Loucy (cell line): Measurements from ENCODE around the gene CH25H.
A peak's percentile ranks its signal among the peaks of the same experiment; 100 is the strongest.

ENCODE experiments used
- H2AFZ ChIP-seq: fragments of 200-600 bp; sonication (generic); 2 replicates; pipeline ENCODE4 v1.6.0; 2016; ENCODE audit warnings: antibody characterized with exemption, mild to moderate bottlenecking, low read length, moderate library complexity
- H3F3A ChIP-seq: fragments of 200-600 bp; 2 replicates; pipeline ENCODE4 v1.6.0; 2016; ENCODE audit warnings: antibody characterized with exemption, low read depth, mild to moderate bottlenecking
- H3K27me3 ChIP-seq: fragments of 200-600 bp; sonication (generic); 2 replicates; pipeline ENCODE4 v1.6.1; 2014; ENCODE audit warnings: low read length, mild to moderate bottlenecking; ENCODE audit not compliant: insufficient read depth, poor library complexity, severe bottlenecking
- H3K36me3 ChIP-seq: fragments of 200-600 bp; sonication (generic); 2 replicates; pipeline ENCODE4 v1.6.1; 2016; ENCODE audit warnings: low read length; ENCODE audit not compliant: insufficient read depth
- H3K4me1 ChIP-seq: fragments of 200-600 bp; sonication (generic); 2 replicates; pipeline ENCODE4 v1.5.1; 2014; ENCODE audit warnings: low read length, mild to moderate bottlenecking; ENCODE audit not compliant: insufficient read depth, poor library complexity, severe bottlenecking
- H3K4me2 ChIP-seq: fragments of 200-600 bp; sonication (generic); 2 replicates; pipeline ENCODE4 v1.6.0; 2014; ENCODE audit warnings: antibody characterized with exemption, low read length, low read depth, mild to moderate bottlenecking; ENCODE audit not compliant: poor library complexity, severe bottlenecking
- H3K4me3 ChIP-seq: fragments of 200-600 bp; sonication (generic); 2 replicates; pipeline ENCODE4 v1.5.1; 2014; ENCODE audit warnings: low read length, mild to moderate bottlenecking, mixed read lengths; ENCODE audit not compliant: poor library complexity, severe bottlenecking
- H3K79me2 ChIP-seq: fragments of 200-600 bp; sonication (generic); 2 replicates; pipeline ENCODE4 v1.6.1; 2014; ENCODE audit warnings: low read length; ENCODE audit not compliant: insufficient read depth
- H3K9ac ChIP-seq: fragments of 200-600 bp; sonication (generic); 2 replicates; pipeline ENCODE4 v1.6.0; 2014; ENCODE audit warnings: mild to moderate bottlenecking, low read depth, low read length, moderate library complexity; ENCODE audit not compliant: poor library complexity, severe bottlenecking
- H3K9me2 ChIP-seq: fragments of 200-600 bp; sonication (generic); replicated peaks from 2 replicates; pipeline ENCODE4 v1.6.1; 2016; ENCODE audit warnings: low read depth, low read length, mixed read lengths
- H3K9me3 ChIP-seq: fragments of 200-600 bp; sonication (generic); 2 replicates; pipeline ENCODE4 v1.6.1; 2014; ENCODE audit warnings: mild to moderate bottlenecking, antibody characterized with exemption, low read length, low read depth; ENCODE audit not compliant: insufficient read depth
- H4K20me1 ChIP-seq: fragments of 200-600 bp; sonication (generic); 2 replicates; pipeline ENCODE4 v1.6.0; 2014; ENCODE audit warnings: antibody characterized with exemption, low read length, mild to moderate bottlenecking; ENCODE audit not compliant: insufficient read depth, poor library complexity, severe bottlenecking
- EZH2phosphoT487 ChIP-seq: fragments of 200-600 bp; IDR thresholded peaks from 2 replicates; pipeline ENCODE4 v1.6.1; 2018; ENCODE audit warnings: antibody characterized with exemption, mild to moderate bottlenecking, moderate library complexity, borderline replicate concordance
- TF ChIP-seq, protein P1 (sequence below): fragments of 200-600 bp; sonication (generic); conservative IDR thresholded peaks from 2 replicates; pipeline ENCODE4 v1.5.1; 2014; ENCODE audit warnings: mild to moderate bottlenecking, antibody characterized with exemption, low read length

CH25H gene

DNA sequence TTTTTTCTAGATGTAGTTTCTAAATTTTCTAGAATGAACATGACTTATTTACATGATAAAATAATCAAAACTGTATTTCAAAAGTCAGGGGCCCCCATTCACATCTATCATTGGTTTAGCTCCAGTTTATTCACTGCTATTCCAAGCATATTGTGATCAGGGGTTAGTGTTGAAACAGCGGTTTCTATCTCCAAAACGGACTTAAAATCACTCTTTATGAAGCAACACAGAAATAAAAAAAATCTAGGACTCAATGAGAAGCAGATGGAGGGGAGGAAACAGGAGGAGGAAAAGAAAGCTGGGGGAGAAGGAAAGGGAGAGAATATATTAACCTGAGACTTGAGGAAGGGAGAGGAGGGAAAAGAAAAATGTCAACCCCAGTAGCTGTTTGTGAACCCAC, 14.8 kb upstream of the CH25H start:
- no peaks in the 10 kb centered on the region for H3F3A ChIP-seq
- no peaks in the 10 kb centered on the region for H3K27me3 ChIP-seq
- peaks cover 3% of the 10 kb centered on the region; the same call in 1 of the 2 replicates for H3K36me3 ChIP-seq
- H3K9me3 ChIP-seq, result no peaks in the 10 kb centered on the region
- TF ChIP-seq EZH2phosphoT487, result no peak
- TF ChIP-seq, protein P1, sequence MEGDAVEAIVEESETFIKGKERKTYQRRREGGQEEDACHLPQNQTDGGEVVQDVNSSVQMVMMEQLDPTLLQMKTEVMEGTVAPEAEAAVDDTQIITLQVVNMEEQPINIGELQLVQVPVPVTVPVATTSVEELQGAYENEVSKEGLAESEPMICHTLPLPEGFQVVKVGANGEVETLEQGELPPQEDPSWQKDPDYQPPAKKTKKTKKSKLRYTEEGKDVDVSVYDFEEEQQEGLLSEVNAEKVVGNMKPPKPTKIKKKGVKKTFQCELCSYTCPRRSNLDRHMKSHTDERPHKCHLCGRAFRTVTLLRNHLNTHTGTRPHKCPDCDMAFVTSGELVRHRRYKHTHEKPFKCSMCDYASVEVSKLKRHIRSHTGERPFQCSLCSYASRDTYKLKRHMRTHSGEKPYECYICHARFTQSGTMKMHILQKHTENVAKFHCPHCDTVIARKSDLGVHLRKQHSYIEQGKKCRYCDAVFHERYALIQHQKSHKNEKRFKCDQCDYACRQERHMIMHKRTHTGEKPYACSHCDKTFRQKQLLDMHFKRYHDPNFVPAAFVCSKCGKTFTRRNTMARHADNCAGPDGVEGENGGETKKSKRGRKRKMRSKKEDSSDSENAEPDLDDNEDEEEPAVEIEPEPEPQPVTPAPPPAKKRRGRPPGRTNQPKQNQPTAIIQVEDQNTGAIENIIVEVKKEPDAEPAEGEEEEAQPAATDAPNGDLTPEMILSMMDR, result no peak
- no peak overlapping the region for H3K4me3 ChIP-seq
- no peak overlapping the region for H3K4me2 ChIP-seq
- no peak overlapping the region for H2AFZ ChIP-seq
- no peaks in the 10 kb centered on the region for H4K20me1 ChIP-seq
- H3K9me2 ChIP-seq, result no peaks in the 10 kb centered on the region
- no peaks in the 10 kb centered on the region for H3K79me2 ChIP-seq
- H3K9ac ChIP-seq, result no peak overlapping the region
- H3K4me1 ChIP-seq, result peaks cover 12% of the 10 kb centered on the region

DNA sequence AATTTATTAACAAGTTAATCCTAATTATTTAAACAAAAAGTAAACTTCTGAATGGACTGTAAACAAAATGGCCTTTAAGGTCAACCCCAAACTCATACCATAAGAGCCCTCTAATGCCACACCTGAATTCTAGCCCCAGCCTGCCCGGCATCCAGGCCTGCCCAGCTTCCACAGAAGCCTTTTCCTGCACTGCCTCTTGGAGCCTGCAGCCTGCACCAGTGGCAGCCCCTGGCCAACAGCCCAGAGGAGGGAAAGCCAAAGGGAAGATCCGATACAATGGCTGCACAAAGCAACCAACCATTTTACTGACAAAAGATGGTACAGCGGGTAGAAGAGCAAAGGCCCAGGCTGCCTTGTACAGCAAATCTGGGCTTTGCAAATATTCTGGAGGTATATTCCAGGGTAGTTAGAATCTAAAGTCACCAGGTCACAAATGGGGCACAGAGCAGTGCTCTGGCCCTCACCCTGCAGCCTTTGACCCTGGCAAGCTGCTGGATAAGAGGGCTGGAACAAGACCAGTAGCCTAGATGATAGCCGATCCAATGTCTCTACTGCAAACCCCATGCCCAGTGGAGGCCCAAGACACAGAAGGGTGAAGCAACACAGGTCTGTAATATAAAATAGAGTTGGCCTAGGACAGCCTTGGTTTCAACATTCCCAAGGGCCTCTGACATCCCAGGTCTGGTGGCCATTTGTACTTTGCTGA, 12.5 kb upstream of the CH25H start:
- no peaks in the 10 kb centered on the region for H3K9me3 ChIP-seq
- H3K4me2 ChIP-seq, result no peak overlapping the region
- no peak overlapping the region for H3K4me3 ChIP-seq
- H3K9me2 ChIP-seq, result no peaks in the 10 kb centered on the region
- H3K9ac ChIP-seq, result no peak overlapping the region
- peaks cover 12% of the 10 kb centered on the region for H3K4me1 ChIP-seq
- H2AFZ ChIP-seq, result no peak overlapping the region
- H3K79me2 ChIP-seq, result no peaks in the 10 kb centered on the region
- H3F3A ChIP-seq, result no peaks in the 10 kb centered on the region
- no peak for TF ChIP-seq EZH2phosphoT487
- TF ChIP-seq, protein P1, result no peak
- no peaks in the 10 kb centered on the region for H3K27me3 ChIP-seq
- peaks cover 3% of the 10 kb centered on the region; the same call in 1 of the 2 replicates for H3K36me3 ChIP-seq
- no peaks in the 10 kb centered on the region for H4K20me1 ChIP-seq

DNA sequence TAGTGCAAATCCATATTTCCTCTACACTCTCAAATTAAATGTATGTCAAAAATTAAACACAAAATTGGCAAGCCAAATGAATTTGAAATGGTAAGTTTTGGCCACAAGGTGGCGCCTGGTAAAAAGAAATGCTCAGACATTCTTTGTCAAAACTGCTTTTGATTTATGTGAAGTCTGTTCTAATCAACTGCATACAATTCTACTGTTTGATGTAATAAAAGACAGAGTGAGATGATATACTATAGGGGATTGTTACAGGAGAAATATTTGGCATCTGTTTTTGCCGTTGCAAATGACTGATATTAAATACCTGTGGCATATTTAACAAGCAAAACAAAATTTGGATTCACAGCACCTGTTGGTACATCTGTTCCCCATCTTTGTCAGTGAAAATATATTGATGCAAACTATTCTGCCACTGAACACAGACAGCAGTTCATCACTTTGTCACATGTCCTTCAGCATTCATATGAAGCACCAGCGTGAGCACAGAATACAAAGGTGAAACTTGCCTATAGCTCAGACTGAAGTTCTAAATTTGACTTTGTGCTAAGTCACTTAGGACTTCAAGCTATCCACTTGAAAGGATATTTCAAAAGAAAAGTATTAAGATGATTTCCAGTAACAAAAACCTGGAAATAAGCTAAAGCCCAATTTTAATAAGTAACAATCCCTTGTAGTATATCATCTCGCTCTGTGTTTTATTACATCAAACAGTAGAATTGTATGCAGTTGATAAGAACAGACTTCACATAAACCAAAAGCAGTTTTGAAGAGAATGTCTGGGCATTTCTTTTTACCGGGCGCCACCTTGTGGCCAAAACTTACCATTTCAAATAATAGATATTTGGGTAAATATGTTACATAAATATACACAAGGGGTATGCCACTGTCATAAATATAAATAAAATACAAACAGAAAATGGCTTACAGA, 10.2 kb upstream of the CH25H start:
- Histone ChIP-seq H3F3A (no peaks in the 10 kb centered on the region), H3K4me3 (peak overlapping the region; percentile 33), H4K20me1 (no peaks in the 10 kb centered on the region), H3K36me3 (peaks cover 3% of the 10 kb centered on the region; the same call in 1 of the 2 replicates), H3K4me2 (peak overlapping the region; percentile 61), H3K9me3 (no peaks in the 10 kb centered on the region), H3K79me2 (no peaks in the 10 kb centered on the region), H3K9me2 (no peaks in the 10 kb centered on the region), H3K27me3 (no peaks in the 10 kb centered on the region), H3K4me1 (peaks cover 13% of the 10 kb centered on the region), H2AFZ (peak overlapping the region; percentile 42; the same call in 1 of the 2 replicates), H3K9ac (no peak overlapping the region)
- no peak for TF ChIP-seq EZH2phosphoT487
- TF ChIP-seq, protein P1, result peak; percentile 80
